SK-N-SH (cell line): ENCODE results near the gene IL26. TPM values are rescaled to one million over a fixed set of nuclear protein-coding genes. Genes with fewer than 3 reads are reported as not detected.

Experiments
- CTCF ChIA-PET: fragments of 300-600, 350-600 bp; formaldehyde crosslinking; extraction: SDS; loops from one replicate; lab custom pipeline; 2021; lab: Yijun Ruan, JAX
- POLR2A ChIA-PET: fragments of 350-600 bp; sonication (Branson Sonifier 250); formaldehyde crosslinking; extraction: SDS; loops from one replicate; lab custom pipeline; 2020; ENCODE audit warnings: antibody characterized with exemption, inconsistent platforms; lab: Yijun Ruan, JAX
- DNase-seq: peaks from one replicate; pipeline ENCODE4 v3.0.0; 2012
- H2AFZ ChIP-seq: fragments of 200-600 bp; sonication (generic); 2 replicates; pipeline ENCODE4 v1.8.1; 2016; ENCODE audit warnings: antibody characterized with exemption, mild to moderate bottlenecking, low read depth
- H3F3A ChIP-seq: fragments of 200-600 bp; sonication (generic); replicated peaks from 2 replicates; pipeline ENCODE3; 2016; ENCODE audit warnings: antibody characterized with exemption, mild to moderate bottlenecking; ENCODE audit not compliant: insufficient read depth
- H3K27ac ChIP-seq, 2 experiments: fragments of 200-500 bp in 1 of 2; fragments of 200-600 bp in 1 of 2; sonication (Bioruptor generic) in 1 of 2; sonication (generic), shearing (Covaris generic) in 1 of 2; 2 replicates each; pipeline versions ENCODE4 v1.5.1 to v1.6.1; 2014 to 2016; ENCODE audit warnings: low read depth in 2 of 2, inconsistent platforms in 1 of 2, low read length in 1 of 2, mild to moderate bottlenecking in 1 of 2, mixed read lengths in 1 of 2
- H3K27me3 ChIP-seq: fragments of 200-600 bp; sonication (generic), shearing (Covaris generic); 2 replicates; pipeline ENCODE4 v1.6.1; 2016; ENCODE audit warnings: mixed run types; ENCODE audit not compliant: insufficient read depth
- H3K36me3 ChIP-seq, 2 experiments: fragments of 200-500 bp in 1 of 2; fragments of 200-600 bp in 1 of 2; sonication (Bioruptor generic) in 1 of 2; sonication (generic) in 1 of 2; replicated peaks in 1 of 2; 2 replicates each; pipeline versions ENCODE3 to v1.5.1; 2014 to 2016; ENCODE audit warnings: low read length in 1 of 2, mild to moderate bottlenecking in 1 of 2; ENCODE audit not compliant: insufficient read depth in 2 of 2, control insufficient read depth in 1 of 2
- H3K4me1 ChIP-seq, 2 experiments: fragments of 200-500 bp in 1 of 2; fragments of 200-600 bp in 1 of 2; sonication (Bioruptor generic) in 1 of 2; sonication (generic), shearing (Covaris generic) in 1 of 2; 2 replicates each; pipeline versions ENCODE4 v1.5.1 to v1.6.1; 2014 to 2016; ENCODE audit warnings: low read depth in 1 of 2, low read length in 1 of 2, mixed run types in 1 of 2; ENCODE audit not compliant: insufficient read depth in 2 of 2, control insufficient read depth in 1 of 2
- H3K4me2 ChIP-seq: fragments of 200-600 bp; sonication (generic), shearing (Covaris generic); 2 replicates; pipeline ENCODE4 v1.6.1; 2017; ENCODE audit warnings: mixed run types
- H3K4me3 ChIP-seq, 2 experiments: fragments of 200-500 bp in 1 of 2; fragments of 200-600 bp in 1 of 2; sonication (Bioruptor generic) in 1 of 2; sonication (generic), shearing (Covaris generic) in 1 of 2; 2 replicates each; pipeline versions ENCODE4 v1.5.1 to v1.8.1; 2014 to 2016; ENCODE audit warnings: low read depth in 2 of 2, inconsistent platforms in 1 of 2, low read length in 1 of 2, mild to moderate bottlenecking in 1 of 2, mixed read lengths in 1 of 2, moderate library complexity in 1 of 2
- H3K79me2 ChIP-seq: fragments of 200-600 bp; sonication (generic); 2 replicates; pipeline ENCODE4 v1.8.1; 2017; ENCODE audit warnings: mild to moderate bottlenecking; ENCODE audit not compliant: insufficient read depth
- H3K9ac ChIP-seq: fragments of 200-600 bp; sonication (generic); 2 replicates; pipeline ENCODE4 v1.6.1; 2017; ENCODE audit warnings: mixed run types
- H3K9me2 ChIP-seq: fragments of 200-600 bp; sonication (generic); 2 replicates; pipeline ENCODE4 v1.6.1; 2017; ENCODE audit warnings: mixed run types
- H3K9me3 ChIP-seq: fragments of 200-600 bp; sonication (generic); 2 replicates; pipeline ENCODE4 v1.6.1; 2017; ENCODE audit warnings: mixed run types, mild to moderate bottlenecking, moderate library complexity
- H4K20me1 ChIP-seq: fragments of 200-600 bp; sonication (generic); 2 replicates; pipeline ENCODE4 v1.6.1; 2017; ENCODE audit warnings: mild to moderate bottlenecking, mixed run types; ENCODE audit not compliant: insufficient read depth
- EZH2phosphoT487 ChIP-seq: fragments of 200-600 bp; sonication (generic); IDR thresholded peaks from 2 replicates; pipeline ENCODE4 v1.6.1; 2017; ENCODE audit warnings: low read depth, mixed run types, mild to moderate bottlenecking, antibody characterized with exemption, moderate library complexity, borderline replicate concordance
- FOSL2 ChIP-seq: IDR thresholded peaks from 2 replicates; pipeline ENCODE4 v1.4.0; 2012; ENCODE audit warnings: low read depth, mild to moderate bottlenecking, moderate library complexity, borderline replicate concordance
- FOXJ3 ChIP-seq: sonication (generic); formaldehyde crosslinking; IDR thresholded peaks from 2 replicates; pipeline ENCODE4 v1.5.1; 2020; ENCODE audit warnings: mild to moderate bottlenecking, missing genetic modification reagents
- IRF3 ChIP-seq: fragments of 150-350 bp; IDR thresholded peaks from 2 replicates; pipeline ENCODE4 v1.6.1; 2016; ENCODE audit warnings: mild to moderate bottlenecking, low read depth, low read length
- MEF2A ChIP-seq: IDR thresholded peaks from 2 replicates; pipeline ENCODE4 v1.4.0; 2012; ENCODE audit warnings: low read depth, borderline replicate concordance
- MXI1 ChIP-seq: IDR thresholded peaks from 2 replicates; pipeline ENCODE4 v1.6.1; 2012; ENCODE audit warnings: mild to moderate bottlenecking, low read depth, low read length, improper control_type of control experiment
- POLR2AphosphoS5 ChIP-seq: IDR thresholded peaks from 2 replicates; pipeline ENCODE4 v1.6.1; 2012; ENCODE audit warnings: low read depth, low read length
- RAD21 ChIP-seq: IDR thresholded peaks from 2 replicates; pipeline ENCODE4 v1.6.1; 2012; ENCODE audit warnings: mild to moderate bottlenecking, low read length
- RFX5 ChIP-seq: IDR thresholded peaks from 2 replicates; pipeline ENCODE4 v1.6.1; 2012; ENCODE audit warnings: mild to moderate bottlenecking, improper control_type of control experiment, low read length
- SIN3A ChIP-seq: IDR thresholded peaks from 2 replicates; pipeline ENCODE4 v1.6.1; 2012; ENCODE audit warnings: low read depth, mild to moderate bottlenecking, low read length, moderate library complexity, borderline replicate concordance
- TCF12 ChIP-seq: IDR thresholded peaks from 2 replicates; pipeline ENCODE4 v1.4.0; 2012
- TEAD4 ChIP-seq: IDR thresholded peaks from 2 replicates; pipeline ENCODE4 v1.4.0; 2012; ENCODE audit warnings: mild to moderate bottlenecking, borderline replicate concordance; ENCODE audit not compliant: insufficient read depth
- USF2 ChIP-seq: fragments of 150-350 bp; IDR thresholded peaks from 2 replicates; pipeline ENCODE4 v1.6.1; 2017; ENCODE audit warnings: antibody characterized with exemption, low read length, low read depth, borderline replicate concordance
- YY1 ChIP-seq: IDR thresholded peaks from 2 replicates; pipeline ENCODE4 v1.4.0; 2012; ENCODE audit warnings: low read depth, mild to moderate bottlenecking
- ZBTB33 ChIP-seq: IDR thresholded peaks from 2 replicates; pipeline ENCODE4 v1.4.0; 2012; ENCODE audit warnings: low read depth, borderline replicate concordance
- WGBS: methylation state at CpG from one replicate; pipeline ENCODE4 v1.1.6; 2017; ENCODE audit warnings: low lambda C conversion rate; 5-methylcytosine and 5-hydroxymethylcytosine counted together
- polyA plus RNA-seq, 3 experiments: library from polyadenylated mRNA; depleted of rRNA; stranded (reverse); fragments of >200 nt; gene quantifications; 2 replicates each; pipeline ENCODE4 v1.2.3, GENCODE V29; 2012
- TF ChIP-seq, protein P1 (sequence below): IDR thresholded peaks from 2 replicates; pipeline ENCODE4 v1.4.0; 2012; ENCODE audit warnings: low read depth
- TF ChIP-seq, protein P2 (sequence below): IDR thresholded peaks from 2 replicates; pipeline ENCODE4 v1.4.0; 2012; ENCODE audit warnings: low read depth, borderline replicate concordance
- TF ChIP-seq, protein P3 (sequence below): fragments of 200-600 bp; sonication (generic); IDR thresholded peaks from 2 replicates; pipeline ENCODE4 v1.6.1; 2017; ENCODE audit warnings: antibody characterized with exemption, mild to moderate bottlenecking, moderate library complexity

IL26 gene
- polyA plus RNA-seq, 1 of the 3 experiments (the other 2 are of a cell fraction): not detected

- H3K27me3 ChIP-seq: no peaks in the 10 kb centered on the region
- no peaks in the 10 kb centered on the region for H3F3A ChIP-seq
- no peak overlapping the region for H3K9ac ChIP-seq
- ChIA-PET POLR2A (no interaction called here), CTCF (interaction anchor here (1.5 to 4.2 kb wide), 2 partner anchors 66 to 981 kb away, joined by 3 to 17 read pairs; partner anchors contain the start of gene CAND1)
- no peaks in the 10 kb centered on the region for H3K9me3 ChIP-seq
- no peak overlapping the region for H3K4me3 ChIP-seq
- no peak for DNase-seq
- H3K27ac ChIP-seq: no peak overlapping the region
- TF ChIP-seq, protein P1, sequence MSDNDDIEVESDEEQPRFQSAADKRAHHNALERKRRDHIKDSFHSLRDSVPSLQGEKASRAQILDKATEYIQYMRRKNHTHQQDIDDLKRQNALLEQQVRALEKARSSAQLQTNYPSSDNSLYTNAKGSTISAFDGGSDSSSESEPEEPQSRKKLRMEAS: no peak
- TF ChIP-seq IRF3: no peak
- TF ChIP-seq POLR2AphosphoS5: no peak
- no peak for TF ChIP-seq FOSL2
- TF ChIP-seq RFX5: no peak
- TF ChIP-seq, protein P2, sequence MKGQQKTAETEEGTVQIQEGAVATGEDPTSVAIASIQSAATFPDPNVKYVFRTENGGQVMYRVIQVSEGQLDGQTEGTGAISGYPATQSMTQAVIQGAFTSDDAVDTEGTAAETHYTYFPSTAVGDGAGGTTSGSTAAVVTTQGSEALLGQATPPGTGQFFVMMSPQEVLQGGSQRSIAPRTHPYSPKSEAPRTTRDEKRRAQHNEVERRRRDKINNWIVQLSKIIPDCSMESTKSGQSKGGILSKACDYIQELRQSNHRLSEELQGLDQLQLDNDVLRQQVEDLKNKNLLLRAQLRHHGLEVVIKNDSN: no peak
- no peak for TF ChIP-seq EZH2phosphoT487
- no peaks in the 10 kb centered on the region for H3K36me3 ChIP-seq
- H3K9me2 ChIP-seq: no peaks in the 10 kb centered on the region
- no peaks in the 10 kb centered on the region for H4K20me1 ChIP-seq
- H2AFZ ChIP-seq: no peak overlapping the region
- 51% methylated on average over 3 of the region's 3 CpGs for WGBS
- peaks cover 0 to 14% of the 10 kb centered on the region in 2 experiments; a peak in 2 of 4 replicates for H3K4me1 ChIP-seq
- no peaks in the 10 kb centered on the region for H3K79me2 ChIP-seq
- no peak overlapping the region for H3K4me2 ChIP-seq
Measured at GRCh38 chr12:68250454-68250853, 24.8 kb upstream of the IL26 start.

- Histone ChIP-seq H3F3A (no peaks in the 10 kb centered on the region), H3K4me3 (no peak overlapping the region), H3K9me2 (no peaks in the 10 kb centered on the region), H3K4me2 (no peak overlapping the region), H3K27ac (no peak overlapping the region), H3K9ac (no peak overlapping the region), H4K20me1 (no peaks in the 10 kb centered on the region), H2AFZ (no peak overlapping the region), H3K36me3 (no peaks in the 10 kb centered on the region), H3K9me3 (no peaks in the 10 kb centered on the region), H3K4me1 (peaks cover 0 to 19% of the 10 kb centered on the region in 2 experiments; a peak in 2 of 4 replicates), H3K27me3 (no peaks in the 10 kb centered on the region), H3K79me2 (no peaks in the 10 kb centered on the region)
- ChIA-PET POLR2A (no interaction called here), CTCF (interaction anchor here (1.5 to 4.2 kb wide), 2 partner anchors 69 to 207 kb away, joined by 4 to 17 read pairs; no protein-coding TSS in a partner anchor)
- no peak for DNase-seq
- TF ChIP-seq RFX5 (no peak), YY1 (no peak), SIN3A (no peak), POLR2AphosphoS5 (no peak), FOSL2 (no peak), TEAD4 (no peak), TCF12 (no peak), ZBTB33 (no peak), MXI1 (no peak), RAD21 (no peak), MEF2A (no peak), USF2 (no peak), FOXJ3 (CRISPR knock-in tag) (no peak)
- TF ChIP-seq, protein P3, sequence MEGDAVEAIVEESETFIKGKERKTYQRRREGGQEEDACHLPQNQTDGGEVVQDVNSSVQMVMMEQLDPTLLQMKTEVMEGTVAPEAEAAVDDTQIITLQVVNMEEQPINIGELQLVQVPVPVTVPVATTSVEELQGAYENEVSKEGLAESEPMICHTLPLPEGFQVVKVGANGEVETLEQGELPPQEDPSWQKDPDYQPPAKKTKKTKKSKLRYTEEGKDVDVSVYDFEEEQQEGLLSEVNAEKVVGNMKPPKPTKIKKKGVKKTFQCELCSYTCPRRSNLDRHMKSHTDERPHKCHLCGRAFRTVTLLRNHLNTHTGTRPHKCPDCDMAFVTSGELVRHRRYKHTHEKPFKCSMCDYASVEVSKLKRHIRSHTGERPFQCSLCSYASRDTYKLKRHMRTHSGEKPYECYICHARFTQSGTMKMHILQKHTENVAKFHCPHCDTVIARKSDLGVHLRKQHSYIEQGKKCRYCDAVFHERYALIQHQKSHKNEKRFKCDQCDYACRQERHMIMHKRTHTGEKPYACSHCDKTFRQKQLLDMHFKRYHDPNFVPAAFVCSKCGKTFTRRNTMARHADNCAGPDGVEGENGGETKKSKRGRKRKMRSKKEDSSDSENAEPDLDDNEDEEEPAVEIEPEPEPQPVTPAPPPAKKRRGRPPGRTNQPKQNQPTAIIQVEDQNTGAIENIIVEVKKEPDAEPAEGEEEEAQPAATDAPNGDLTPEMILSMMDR: no peak
- TF ChIP-seq, protein P1: no peak
- TF ChIP-seq, protein P2: no peak
Measured at GRCh38 chr12:68247785-68248184, 22.2 kb upstream of the IL26 start.
